ENCODE measurements around the gene TMC1.

TMC1 gene

DNA sequence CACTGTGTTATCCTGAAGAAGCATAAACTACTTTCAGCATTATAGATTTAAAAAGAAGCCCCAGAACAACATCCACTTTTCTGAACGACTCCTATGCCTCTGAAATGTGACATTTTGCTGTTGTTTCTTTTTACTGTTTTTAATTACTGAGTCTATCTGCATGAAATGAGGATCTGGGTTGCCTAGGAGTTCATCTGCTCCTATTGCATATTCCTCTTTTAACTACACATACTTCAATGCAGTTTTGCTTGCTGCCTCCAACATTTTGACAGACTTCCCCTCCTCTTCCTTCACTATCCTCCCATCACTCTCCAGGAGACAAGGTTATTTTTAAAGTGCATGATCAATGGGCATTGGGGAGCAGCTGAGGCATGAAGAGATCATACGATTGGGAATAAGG is 164.5 kb downstream of the TMC1 start:
- DNase-seq: no peak

DNA sequence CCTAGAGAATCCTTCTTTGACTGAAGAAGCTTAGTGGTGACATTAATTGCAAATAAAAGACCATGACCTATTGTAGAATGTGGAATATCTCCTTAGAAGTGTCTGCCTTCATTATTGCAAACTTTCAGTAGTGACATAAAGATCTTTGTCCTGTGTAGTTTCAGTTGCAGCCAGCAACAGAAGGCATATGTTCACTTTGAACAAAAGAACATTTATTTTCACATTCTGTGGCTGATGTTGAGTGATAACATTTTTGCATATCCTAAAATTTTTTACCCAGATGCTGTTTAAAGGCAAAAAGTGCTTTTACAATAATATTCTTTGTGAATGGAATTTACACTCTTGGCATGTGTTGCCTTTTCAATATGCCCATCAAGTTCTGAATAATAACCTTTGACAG is 165.9 kb downstream of the TMC1 start:
- DNase-seq: no peak

DNA sequence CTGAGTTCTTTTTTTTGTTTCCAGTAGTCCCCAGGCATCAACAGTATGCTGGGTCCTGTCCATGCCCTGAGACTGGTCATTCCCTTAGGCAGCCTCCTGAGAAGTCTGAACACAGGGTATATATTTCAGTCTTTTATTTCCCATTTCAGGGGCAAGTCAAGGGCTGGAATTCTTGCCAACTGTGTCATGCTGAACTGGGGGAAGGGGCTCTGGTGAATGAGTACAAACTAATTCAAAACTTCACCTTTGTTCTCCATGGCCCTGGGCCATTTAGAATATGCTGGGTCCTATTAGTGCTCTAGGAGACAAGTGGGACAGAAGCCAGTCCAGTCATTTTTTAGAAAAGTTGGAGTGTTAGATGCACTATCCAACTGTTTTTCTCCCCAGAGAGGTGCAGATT is 170.3 kb downstream of the TMC1 start:
- DNase-seq: no peak

DNA sequence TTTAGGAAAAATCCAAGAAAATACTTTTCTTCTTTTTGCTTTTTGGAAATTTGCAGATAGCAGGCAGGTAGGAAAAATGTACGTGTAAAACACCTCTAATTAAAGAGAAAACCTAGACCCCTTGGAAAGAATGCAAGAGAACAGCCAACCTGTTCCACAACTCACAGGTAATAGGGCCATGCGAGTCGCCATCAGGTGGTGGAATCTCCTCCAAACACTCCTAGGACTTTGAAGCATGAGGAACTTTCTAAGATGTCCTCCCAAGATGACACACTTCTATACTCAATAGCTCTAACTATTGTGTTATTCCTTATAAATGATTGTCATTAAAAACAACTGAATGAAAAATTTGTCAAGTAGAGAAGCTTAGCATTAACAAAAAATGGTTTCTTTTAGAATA is 174.0 kb downstream of the TMC1 start:
- no peak for DNase-seq

DNA sequence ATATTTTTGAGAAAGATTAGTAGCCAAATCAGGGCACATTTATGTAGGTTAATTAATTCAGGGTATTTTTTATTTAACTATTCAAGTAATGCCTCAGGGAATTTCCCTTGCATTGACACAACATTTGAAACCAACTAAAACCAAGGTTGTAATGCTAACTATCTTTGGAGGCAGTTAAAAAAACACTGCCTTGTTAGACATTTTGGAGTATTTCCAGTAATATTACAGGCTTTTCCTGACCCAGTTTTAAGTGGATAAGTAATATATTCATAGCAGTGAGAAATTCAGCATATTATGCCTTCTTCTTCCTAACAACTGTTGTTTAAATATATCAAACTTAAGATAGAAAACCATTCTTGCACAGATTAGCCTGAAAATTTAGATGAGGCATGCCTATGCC is 175.1 kb downstream of the TMC1 start:
- no peak for DNase-seq

DNA sequence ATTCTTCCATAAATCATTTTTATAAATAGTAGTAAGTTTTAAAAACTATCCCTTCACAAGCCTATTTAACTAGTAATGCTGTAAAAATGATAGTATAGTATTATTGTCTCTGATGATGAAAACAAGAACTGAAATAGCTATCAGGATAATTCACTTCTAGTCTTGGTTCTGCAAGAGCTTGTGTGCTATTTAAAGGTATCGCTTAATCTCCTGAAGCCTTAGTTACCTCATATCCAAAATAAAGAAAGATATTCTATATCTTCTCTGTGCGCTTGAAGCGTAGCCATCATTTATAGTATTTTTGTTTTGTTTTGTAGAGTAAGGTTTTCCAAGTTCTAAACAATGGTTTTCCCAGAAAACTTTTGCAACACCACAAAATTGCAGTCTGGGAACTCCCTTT is 180.1 kb downstream of the TMC1 start:
- no peak for DNase-seq

DNA sequence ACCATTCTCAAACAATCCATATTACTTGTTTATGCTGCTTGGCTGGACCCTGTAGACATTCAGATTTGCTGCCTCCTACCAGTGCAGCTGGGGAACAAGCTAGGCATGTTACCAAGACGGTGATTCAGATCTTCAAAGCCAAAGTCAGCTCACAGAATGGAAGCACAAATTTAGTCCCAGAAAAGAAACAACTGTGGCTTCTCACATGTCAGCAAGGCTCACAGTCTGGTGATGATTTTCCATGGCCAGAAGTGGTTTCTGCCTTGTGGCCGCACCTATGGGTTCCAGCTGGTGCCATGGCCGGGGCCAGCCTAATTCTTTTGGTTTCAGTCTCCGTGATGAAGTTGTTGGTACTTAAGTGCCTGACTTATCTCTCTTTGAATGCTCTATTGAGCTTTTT is 182.2 kb downstream of the TMC1 start:
- no peak for DNase-seq

DNA sequence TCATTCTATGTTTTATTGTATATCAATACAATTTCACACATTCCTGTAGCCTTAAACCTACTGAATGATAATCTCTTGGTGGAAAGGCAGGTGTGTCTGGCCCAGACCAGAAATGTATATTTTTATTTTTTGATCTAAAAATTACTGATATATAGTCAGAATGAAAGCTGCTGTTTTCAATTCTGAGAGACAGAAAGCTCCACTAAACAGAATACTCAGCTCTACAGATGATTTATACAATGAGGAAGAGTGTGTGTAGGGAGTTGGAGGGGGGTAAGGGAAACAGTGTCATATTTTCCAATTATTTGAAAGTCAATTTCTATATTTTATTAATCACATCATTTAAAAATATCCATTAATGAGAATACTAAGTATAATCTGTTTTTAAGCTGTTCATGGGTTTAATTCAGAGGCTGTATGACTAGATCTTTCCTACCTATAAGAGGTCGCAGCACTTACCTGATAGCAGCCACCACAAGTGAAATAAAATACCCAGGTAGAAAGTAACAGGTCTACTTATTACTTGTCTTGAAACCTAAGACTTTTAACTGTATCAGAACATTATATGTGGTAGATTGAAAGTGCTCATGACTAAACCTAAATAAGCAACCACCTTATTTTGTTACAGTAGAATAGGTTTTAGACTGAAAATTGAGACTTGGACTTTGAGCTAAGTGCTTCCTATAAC is 183.4 kb downstream of the TMC1 start:
- no peak for DNase-seq

DNA sequence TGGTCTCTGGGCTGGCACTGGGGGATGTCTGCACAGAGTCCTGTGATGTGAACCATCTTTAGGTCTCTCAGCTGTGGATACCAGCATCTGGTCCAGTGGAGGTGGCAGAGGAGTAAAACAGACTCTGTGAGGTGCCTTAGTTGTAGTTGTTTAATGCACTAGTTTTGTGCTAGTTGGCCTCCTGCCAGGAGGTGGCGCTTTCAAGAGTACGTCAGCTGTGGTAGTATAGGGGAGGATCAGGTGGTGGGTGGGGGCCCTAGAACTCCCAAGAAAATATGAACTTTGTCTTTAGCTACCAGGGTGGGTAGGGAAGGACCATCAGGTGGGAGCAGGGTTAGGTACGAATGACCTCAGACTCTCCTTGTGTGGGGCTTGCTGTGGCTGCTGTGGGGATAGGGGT is 197.1 kb downstream of the TMC1 start:
- DNase-seq: no peak

DNA sequence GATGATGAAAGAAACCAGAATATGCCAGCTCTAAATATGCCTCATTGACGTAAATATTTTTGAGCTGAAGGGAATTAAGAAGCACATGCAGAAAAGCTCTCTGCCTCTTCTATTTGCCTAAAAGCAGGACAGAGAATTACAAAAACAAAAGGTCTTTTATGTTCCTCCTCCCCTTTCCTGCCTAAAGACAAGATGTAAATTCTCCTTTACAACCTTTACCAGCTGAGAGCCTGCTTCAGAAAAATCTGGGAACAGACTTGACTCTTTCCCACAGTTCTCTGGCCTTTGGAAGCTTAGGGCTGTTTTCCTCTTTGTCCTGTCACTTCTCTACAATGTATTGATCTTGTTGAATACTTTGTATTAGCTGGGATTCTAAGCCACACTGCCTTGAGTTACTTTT is 199.7 kb downstream of the TMC1 start:
- DNase-seq: no peak

DNA sequence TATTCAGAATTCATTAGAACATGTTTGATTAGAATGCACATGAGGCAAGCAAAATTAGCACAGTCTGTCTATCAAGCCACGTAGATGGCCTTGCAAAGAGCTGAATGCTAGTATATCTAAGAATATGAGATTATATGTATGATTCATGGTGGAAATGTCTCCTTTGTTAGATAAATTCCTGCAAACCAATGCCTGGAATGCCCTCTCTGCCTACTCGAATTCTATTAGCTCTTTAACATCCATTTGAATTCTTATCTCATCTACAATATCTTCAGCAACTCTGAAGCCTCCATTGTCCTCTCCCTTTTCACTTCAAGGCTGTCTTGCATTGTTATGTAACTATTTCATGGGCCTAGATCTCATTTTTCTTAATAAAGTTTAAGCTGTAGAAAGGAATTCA is 205.5 kb downstream of the TMC1 start:
- no peak for DNase-seq

DNA sequence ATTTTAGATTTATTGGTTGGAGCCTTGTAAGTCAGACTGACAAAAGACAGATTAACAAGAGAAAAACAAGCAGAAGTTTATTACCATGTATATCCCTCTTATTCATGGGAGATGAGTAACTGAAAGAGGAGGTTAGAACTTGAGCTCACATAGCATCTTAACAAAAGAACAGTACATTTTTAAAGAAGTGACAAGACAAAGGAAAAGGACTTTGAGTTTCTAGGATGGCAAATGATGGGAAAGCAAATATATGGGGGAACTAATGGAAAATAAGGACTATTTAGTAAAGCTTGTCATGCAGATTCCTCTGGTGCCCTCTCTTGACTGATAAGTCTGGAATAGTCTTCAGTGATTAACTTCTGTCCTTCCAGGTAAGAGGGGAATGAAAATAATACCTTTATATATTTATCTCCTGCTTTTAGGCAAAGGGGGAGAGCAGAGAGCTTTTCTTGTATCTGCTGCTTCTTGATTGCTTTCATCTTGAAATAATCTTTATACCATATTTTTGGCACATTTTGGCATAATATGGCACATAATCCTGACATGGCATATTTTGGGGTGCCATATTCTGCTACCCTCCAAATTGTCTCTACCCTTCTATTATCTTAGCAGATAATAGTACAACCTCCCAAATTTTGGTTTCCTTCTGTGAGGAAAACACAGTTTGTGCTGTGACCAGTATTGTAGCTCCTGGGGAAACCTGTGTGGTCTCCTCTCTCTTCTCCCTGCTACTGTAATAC is 206.8 kb downstream of the TMC1 start:
- DNase-seq: no peak

DNA sequence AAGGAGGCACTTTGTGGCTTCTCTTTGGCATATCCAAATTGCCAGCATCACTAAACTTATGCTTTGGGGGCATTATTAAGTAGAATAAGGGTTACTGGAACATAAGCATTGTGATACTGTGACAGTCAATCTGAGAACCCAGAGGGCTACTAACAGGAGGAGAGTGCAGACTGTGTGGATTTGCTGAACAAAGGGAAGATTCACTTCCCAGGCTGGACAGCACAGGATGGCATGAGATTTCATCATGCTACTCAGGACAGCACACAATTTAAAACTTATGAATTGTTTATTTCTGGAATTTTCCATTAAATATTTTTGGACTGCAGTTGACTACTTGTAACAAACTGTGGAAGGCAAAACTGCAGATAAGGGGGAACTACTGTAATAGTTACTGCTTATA is 212.5 kb downstream of the TMC1 start:
- DNase-seq: no peak

DNA sequence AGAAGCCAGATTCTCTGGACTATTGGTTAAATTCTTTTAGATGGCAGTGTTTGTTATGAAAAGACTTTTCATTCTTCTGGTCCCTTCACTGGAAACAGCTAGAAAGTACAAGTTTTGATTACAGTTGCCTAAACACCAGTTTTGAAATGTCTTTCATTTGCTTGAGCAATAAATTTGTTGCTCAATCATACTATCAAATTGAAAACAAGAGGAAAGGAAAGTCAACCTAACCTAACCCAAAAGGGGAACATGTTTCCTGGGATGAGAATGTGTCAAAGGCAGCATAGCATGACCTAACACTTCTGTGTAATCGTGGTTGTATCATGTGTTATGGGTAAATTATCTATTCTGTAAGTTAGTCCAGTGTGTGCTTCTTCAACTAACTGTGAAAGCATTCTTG is 213.2 kb downstream of the TMC1 start:
- DNase-seq: no peak

DNA sequence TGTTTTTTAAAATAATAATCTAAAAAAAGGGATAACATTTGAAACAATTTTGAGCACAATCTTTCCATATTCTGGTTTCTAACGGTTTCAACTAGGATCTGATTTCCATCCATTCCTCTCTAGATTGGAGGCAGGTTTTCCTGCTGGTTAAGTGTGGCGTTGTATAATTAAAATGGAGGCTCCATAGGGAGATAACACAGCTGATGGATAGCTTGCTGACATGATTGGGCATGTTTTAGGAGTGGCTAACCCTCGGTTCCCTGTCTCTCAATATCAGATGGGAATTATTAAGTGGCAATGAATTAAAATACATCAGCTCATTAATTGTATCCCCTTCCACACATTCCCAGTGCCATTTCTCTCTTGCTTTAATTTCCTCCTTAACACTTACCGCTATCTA is 222.4 kb downstream of the TMC1 start:
- DNase-seq: no peak

DNA sequence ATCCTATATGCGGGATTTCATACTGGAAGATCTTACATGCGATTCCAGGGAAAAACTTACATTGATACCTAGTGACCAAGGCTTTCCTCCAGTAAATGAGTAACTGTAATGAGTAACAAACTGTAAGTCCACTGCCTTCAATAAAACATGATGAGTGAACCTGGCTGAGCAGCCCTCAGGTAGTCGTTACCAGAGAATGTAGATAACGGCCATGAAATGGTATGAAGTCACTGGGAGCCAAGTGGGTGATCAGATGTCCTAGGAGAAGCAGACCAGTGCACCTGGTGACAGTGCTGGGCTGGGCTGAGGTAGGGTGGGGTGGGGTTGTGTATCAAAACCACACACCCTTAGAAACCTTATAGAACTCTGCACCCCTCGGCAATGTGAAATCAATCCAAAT is 227.9 kb downstream of the TMC1 start:
- no peak for DNase-seq

DNA sequence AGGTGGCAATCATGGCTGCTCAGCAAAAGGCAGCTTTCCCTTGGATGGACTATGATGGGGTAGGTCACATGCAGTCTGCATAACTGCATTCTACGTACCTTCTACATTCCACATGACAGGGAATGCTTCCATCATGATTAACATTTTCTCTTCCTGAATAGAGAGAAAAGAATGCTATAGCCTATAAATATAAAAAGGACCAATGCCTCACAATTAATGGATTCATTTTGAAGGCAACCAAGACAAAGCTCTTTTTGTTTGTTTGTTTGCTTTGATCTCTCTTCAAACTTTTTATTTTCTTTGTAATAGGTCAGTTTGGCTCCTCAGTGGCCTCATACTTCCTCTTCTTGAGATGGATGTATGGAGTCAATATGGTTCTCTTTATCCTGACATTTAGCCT is 230.1 kb downstream of the TMC1 start:
- DNase-seq: no peak

DNA sequence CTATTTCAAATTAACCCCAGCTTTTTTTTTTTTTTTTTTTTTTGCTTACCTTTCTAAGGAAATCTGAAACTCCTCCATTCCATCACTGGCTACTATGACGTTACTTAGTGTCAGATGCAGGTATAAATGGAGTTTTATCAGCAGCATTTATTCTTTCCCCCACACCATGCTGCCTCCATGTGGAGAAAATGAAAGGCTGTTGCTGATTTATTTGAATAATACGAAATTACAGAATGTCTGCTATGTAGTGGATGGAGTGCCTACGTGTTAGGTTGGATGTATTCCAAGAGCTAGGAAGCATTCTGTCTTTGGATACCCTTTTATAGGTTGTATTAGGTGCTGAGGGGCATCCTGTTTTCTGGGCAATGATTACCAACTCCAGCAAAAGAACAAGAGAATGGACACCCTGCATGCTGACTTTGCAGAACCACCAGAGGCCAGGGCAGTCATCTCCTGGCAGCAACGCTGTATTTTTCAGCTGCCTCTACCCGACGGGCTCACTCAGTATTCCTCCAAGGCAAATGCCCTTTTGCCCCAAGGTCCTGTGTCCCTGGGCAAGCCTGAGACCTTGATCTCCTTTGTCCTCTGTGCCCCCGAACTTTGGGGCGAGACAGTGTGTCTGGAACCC is 232.0 kb downstream of the TMC1 start:
- DNase-seq: no peak

DNA sequence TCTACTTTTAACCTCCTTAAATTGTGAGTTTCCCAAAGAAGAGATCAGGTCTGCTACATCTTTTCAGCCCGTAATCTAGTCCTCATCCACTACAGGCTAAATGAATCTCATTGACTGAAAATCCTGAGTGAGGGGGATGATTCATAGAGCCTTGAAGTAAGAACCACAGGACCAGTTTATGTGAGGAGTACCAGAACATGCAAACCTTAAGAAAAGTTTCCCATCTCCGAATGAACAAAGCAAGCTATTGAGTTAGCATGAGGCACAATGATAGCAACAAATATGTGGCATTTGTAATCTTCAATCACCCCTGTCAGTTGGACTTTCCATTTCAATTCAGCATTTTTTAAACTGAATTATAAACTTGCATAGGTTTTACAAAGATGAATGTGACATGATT is 234.4 kb downstream of the TMC1 start:
- no peak for DNase-seq

DNA sequence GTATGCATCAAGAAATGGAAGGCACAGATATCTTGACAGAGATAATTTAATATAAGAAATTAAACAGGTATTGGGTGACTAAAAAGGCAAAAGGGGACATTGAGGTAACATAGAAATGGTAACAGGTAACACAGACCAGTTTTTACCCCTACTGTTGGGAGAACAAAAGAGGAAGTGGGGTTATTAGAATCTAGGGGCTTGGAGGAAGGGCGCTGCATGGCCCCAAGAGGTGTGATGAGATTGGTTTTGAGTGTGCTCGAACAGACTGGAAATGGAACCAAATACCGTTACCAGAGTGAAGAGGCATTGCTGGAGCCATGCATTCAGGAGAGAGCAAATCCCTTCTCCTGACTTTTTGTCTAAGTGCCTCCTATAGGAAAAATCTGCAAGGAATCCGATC is 237.5 kb downstream of the TMC1 start:
- DNase-seq: no peak

DNA sequence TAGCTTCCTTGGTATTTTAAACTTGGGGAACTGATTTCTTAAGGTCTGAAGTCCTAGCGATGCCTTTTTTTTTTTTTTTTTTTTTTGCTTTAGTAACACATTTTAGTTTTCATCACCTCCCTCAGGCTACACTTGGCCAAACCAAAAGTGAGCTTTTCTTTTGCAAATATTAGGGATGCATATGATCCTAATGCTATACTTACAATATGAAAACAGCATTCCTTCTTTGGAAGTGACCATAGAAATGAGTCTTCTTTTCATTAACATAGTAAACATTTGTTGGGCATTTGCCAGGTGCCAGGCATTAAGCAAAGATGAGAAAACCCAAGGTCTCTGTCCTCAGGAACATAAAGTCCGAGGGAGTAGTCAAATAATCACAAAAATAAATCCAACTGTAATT is 241.6 kb downstream of the TMC1 start:
- no peak for DNase-seq

DNA sequence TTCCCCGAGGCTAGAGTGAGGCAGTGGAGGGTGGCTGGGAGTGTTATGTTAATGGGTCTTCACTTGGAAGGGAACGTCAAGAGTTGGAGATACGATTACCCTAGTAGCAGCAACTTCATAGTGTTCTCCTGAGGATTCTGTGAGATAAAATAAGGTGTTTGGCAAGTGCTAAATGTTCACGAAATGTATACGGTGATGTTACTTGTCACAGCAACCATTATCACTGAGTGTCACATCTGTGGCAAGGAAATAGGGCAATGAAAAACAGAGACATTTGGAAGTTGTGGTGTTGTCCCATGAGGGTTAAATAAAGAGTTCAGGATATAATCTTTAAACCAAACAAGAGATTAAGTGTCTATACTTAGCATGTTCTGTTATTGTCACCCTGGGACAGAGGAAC is 248.1 kb downstream of the TMC1 start:
- no peak for DNase-seq

DNA sequence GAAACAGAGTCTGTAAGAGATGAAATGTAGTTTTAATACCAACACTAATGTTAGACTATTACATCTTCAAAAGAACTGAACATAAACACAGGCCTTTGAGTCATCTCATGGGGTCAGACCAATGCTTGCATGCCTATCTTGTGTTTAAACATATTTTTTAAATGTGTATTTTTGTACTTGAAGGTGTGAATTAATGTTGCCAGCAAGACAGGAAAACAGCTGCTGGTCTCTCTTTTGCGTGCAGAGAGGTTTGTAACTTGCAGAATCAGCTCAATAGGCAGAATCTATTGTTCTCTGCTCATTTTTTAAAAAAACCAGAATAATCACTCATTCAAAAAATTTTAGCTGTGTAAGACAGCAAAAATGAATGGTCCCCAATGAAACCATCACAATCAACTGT is 251.3 kb downstream of the TMC1 start:
- DNase-seq: no peak

DNA sequence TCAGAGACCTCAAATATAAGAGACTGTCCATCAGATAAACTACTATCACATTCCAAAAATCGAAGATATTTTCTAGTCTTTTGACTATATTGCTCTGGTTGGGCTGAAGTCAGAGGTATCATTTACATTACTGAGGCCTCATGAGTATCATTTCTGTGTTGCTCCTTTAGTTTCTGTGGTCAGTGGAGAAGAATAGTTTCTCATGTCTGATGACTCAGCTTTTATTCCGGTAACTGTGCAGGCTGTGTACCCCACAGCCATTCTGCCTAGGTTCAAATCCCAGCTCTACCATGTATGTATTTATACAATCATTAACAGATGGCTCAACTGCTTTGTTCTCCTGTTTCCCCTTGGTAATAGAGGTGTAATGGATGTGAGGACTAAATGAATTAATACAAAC is 252.2 kb downstream of the TMC1 start:
- DNase-seq: no peak

DNA sequence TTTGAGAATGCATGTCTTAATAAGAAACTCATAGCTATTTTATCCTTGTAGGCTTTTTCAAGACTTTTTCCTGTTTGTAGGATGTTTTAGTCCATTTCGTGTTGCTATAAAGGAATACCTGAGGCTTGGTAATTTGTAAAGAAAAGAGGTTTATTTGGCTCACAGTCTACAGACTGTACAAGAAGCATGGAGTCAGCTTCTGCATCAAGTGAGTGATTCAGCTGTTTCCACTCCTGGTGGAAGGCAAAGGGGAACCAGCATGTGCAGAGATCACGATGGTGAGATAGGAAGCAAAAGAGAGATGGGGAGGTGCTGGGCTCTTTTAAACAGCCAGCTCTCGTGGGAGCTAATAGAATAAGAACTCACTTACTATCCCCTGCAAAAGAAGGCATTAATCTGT is 254.2 kb downstream of the TMC1 start:
- DNase-seq: no peak

Data from NCI-H510A (cell line).